A673 (cell line): ENCODE results near the gene HBA1. TPM values are rescaled to one million over a fixed set of nuclear protein-coding genes. Genes with fewer than 3 reads are reported as not detected.

Experiments
- BruUV-seq: library from RNA; stranded (reverse); fragments of 400-500 nt; replicated peaks from 2 replicates; lab custom pipeline; 2021; lab: Mats Ljungman, UMichigan
- CTCF ChIA-PET: fragments of 300-600 bp; sonication (Branson Sonifier 250); formaldehyde crosslinking; loops from one replicate; lab custom pipeline; 2022; ENCODE audit warnings: antibody characterized with exemption; lab: Charles Lee
- POLR2A ChIA-PET: fragments of 300-600 bp; sonication (Branson Sonifier 250); formaldehyde crosslinking; loops from one replicate; lab custom pipeline; 2022; ENCODE audit warnings: antibody characterized with exemption; ENCODE audit not compliant: low non-redundant PET; lab: Charles Lee
- DNase-seq: peaks from one replicate; pipeline ENCODE4 v3.0.0-alpha.2; 2015; ENCODE audit warnings: low spot score
- H3K27ac ChIP-seq: fragments of 200-600 bp; sonication (generic); 2 replicates; pipeline ENCODE4 v1.5.1; 2016; ENCODE audit warnings: mixed run types, low read depth, mild to moderate bottlenecking, mixed read lengths, antibody characterized with exemption, low read length; ENCODE audit not compliant: poor library complexity, severe bottlenecking
- H3K27me3 ChIP-seq: fragments of 200-600 bp; sonication (generic); replicated peaks from 2 replicates; pipeline ENCODE4 v1.6.1; 2017; ENCODE audit warnings: mixed run types, low read depth, mild to moderate bottlenecking, mixed read lengths, antibody characterized with exemption, low read length; ENCODE audit not compliant: insufficient read depth, poor library complexity
- H3K36me3 ChIP-seq: fragments of 200-600 bp; sonication (generic); 2 replicates; pipeline ENCODE4 v1.6.1; 2016; ENCODE audit warnings: mixed run types, mild to moderate bottlenecking, mixed read lengths, antibody characterized with exemption, low read length; ENCODE audit not compliant: insufficient read depth, poor library complexity, severe bottlenecking
- H3K4me1 ChIP-seq: fragments of 200-600 bp; sonication (generic); 2 replicates; pipeline ENCODE4 v1.6.1; 2017; ENCODE audit warnings: mixed run types, mild to moderate bottlenecking, mixed read lengths, antibody characterized with exemption, low read length; ENCODE audit not compliant: insufficient read depth, poor library complexity, severe bottlenecking
- H3K4me3 ChIP-seq: fragments of 200-600 bp; sonication (generic); 2 replicates; pipeline ENCODE4 v1.5.1; 2016; ENCODE audit warnings: low read depth, mixed run types, mild to moderate bottlenecking, mixed read lengths, low read length; ENCODE audit not compliant: poor library complexity, severe bottlenecking
- H3K9me3 ChIP-seq: fragments of 200-600 bp; sonication (generic); 2 replicates; pipeline ENCODE4 v1.6.1; 2016; ENCODE audit warnings: mixed run types, low read depth, mild to moderate bottlenecking, mixed read lengths, antibody characterized with exemption, low read length; ENCODE audit not compliant: poor library complexity, severe bottlenecking
- EZH2 ChIP-seq: fragments of 200-600 bp; sonication (generic); IDR thresholded peaks from 2 replicates; pipeline ENCODE4 v1.6.1; 2017; ENCODE audit warnings: borderline replicate concordance, low read depth, mild to moderate bottlenecking, mixed read lengths, antibody characterized with exemption, low read length; ENCODE audit not compliant: poor library complexity, severe bottlenecking
- intact Hi-C: fragments of 100-400 bp; cut with micrococcal nuclease; formaldehyde crosslinking; loops from one replicate; pipeline ENCODE4 v1.10.0; 2022; ENCODE audit not compliant: unreplicated experiment
- total RNA-seq: library from RNA; stranded (reverse); gene quantifications from 2 replicates; pipeline ENCODE4 v1.2.3, GENCODE V29; 2021
- TF ChIP-seq, protein P1 (sequence below): fragments of 300-800, 200-600 bp; sonication (generic); conservative IDR thresholded peaks from 2 replicates; pipeline ENCODE4 v1.5.1; 2017; ENCODE audit warnings: low read depth, mild to moderate bottlenecking, antibody characterized with exemption, low read length, moderate library complexity, mixed read lengths

HBA1 gene
- total RNA-seq, 1 experiment from 2014 or later: 5.9 TPM

DNA sequence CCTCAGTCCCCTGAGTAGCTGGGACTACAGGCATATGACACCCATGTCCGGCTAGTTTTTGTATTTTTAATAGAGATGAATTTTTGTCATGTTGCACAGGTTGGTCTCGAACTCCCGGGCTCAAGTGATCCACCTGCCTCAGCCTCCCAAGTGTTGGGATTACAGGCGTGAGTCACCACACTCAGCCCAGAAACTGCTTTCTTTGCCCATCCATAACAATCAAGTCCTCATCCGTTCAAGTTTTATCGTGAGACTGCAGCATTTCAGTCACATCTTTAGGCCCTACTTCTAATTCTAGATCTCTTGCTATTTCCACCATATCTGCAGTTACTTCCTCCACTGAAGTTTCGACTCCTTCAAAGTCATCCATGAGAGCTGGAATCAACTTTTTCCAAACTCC, 44.4 kb upstream of the HBA1 start:
- POLR2A ChIA-PET: no interaction called here
- no peak for DNase-seq
- H3K27ac ChIP-seq: no peak overlapping the region
- intact Hi-C loops: no loop called here
- BruUV-seq: no TSS peak
- H3K4me1 ChIP-seq: no peaks in the 10 kb centered on the region
- no peak for TF ChIP-seq EZH2
- TF ChIP-seq, protein P1, sequence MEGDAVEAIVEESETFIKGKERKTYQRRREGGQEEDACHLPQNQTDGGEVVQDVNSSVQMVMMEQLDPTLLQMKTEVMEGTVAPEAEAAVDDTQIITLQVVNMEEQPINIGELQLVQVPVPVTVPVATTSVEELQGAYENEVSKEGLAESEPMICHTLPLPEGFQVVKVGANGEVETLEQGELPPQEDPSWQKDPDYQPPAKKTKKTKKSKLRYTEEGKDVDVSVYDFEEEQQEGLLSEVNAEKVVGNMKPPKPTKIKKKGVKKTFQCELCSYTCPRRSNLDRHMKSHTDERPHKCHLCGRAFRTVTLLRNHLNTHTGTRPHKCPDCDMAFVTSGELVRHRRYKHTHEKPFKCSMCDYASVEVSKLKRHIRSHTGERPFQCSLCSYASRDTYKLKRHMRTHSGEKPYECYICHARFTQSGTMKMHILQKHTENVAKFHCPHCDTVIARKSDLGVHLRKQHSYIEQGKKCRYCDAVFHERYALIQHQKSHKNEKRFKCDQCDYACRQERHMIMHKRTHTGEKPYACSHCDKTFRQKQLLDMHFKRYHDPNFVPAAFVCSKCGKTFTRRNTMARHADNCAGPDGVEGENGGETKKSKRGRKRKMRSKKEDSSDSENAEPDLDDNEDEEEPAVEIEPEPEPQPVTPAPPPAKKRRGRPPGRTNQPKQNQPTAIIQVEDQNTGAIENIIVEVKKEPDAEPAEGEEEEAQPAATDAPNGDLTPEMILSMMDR: no peak
- no peaks in the 10 kb centered on the region for H3K9me3 ChIP-seq
- no peak overlapping the region for H3K4me3 ChIP-seq
- CTCF ChIA-PET: no interaction called here
- no peaks in the 10 kb centered on the region for H3K27me3 ChIP-seq
- H3K36me3 ChIP-seq: no peaks in the 10 kb centered on the region

DNA sequence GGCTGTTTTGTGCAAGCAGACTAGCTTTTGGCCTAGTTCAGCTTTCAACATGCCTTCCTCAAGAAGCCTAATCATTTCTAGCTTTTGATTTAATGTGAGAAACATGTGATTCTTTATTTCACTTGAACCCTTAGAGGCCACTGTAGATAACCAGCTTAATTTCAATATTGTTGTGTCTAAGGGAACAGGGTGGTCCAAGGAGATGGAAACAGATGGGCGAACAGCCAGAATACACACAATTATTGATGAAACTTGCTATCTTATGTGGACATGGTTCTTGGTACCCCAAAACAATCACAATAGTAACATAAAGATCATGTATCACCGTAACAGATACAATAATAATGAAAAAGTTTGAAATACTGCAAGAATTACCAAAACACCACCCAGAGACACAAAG, 42.8 kb upstream of the HBA1 start:
- intact Hi-C loops: no loop called here
- TF ChIP-seq, protein P1: no peak
- TF ChIP-seq EZH2: no peak
- Histone ChIP-seq H3K4me1 (no peaks in the 10 kb centered on the region), H3K27me3 (no peaks in the 10 kb centered on the region), H3K9me3 (no peaks in the 10 kb centered on the region), H3K36me3 (no peaks in the 10 kb centered on the region), H3K27ac (no peak overlapping the region), H3K4me3 (no peak overlapping the region)
- no TSS peak for BruUV-seq
- ChIA-PET CTCF (no interaction called here), POLR2A (interaction anchor here (0.6 kb wide), 1 partner anchor 17 kb away, joined by 6 read pairs; no protein-coding TSS in a partner anchor)
- DNase-seq: no peak

DNA sequence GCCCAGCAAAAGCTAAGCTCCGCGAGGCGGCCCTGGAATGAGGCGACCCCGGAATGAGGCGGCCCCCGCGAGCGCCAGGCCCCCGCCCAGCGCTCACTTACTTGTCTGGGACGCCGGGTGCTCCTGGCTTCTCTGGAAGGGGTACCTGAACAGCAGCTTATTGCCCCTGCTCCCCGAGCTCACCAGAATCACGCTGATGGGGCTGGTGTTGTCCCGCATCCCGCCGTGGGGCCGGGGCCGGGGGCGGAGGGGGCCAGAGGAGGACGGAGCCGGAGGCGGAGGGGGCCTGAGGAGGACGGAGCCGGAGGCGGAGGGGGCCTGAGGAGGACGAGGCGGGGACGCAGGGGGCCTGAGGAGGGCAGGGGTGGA, 38.4 kb upstream of the HBA1 start:
- peak overlapping the region; percentile 90 for H3K4me3 ChIP-seq
- ChIA-PET POLR2A (interaction anchor here (0.7 kb wide), 1 partner anchor 102 kb away, joined by 4 read pairs; no protein-coding TSS in a partner anchor), CTCF (no interaction called here)
- no peaks in the 10 kb centered on the region for H3K4me1 ChIP-seq
- intact Hi-C loops: no loop called here
- BruUV-seq: no TSS peak
- H3K9me3 ChIP-seq: no peaks in the 10 kb centered on the region
- no peaks in the 10 kb centered on the region for H3K36me3 ChIP-seq
- H3K27me3 ChIP-seq: no peaks in the 10 kb centered on the region
- H3K27ac ChIP-seq: peak overlapping the region; percentile 89
- peak; percentile 28 for DNase-seq
- TF ChIP-seq, protein P1: no peak
- TF ChIP-seq EZH2: no peak
